HepG2 (cell line): Measurements from ENCODE around the gene TLE2. TPM values are rescaled to one million over a fixed set of nuclear protein-coding genes. Genes with fewer than 3 reads are reported as not detected.
A peak's percentile ranks its signal among the peaks of the same experiment; 100 is the strongest.

Experiments used
- BCLAF1 ChIP-seq: fragments of 450-650 bp; IDR thresholded peaks from 2 replicates; pipeline ENCODE4 v1.6.1; 2017; ENCODE audit warnings: mild to moderate bottlenecking
- CEBPB ChIP-seq: IDR thresholded peaks from 2 replicates; pipeline ENCODE4 v1.6.1; 2011; ENCODE audit warnings: low read depth, low read length, improper control_type of control experiment, borderline replicate concordance
- CREB1 ChIP-seq, 2 experiments: fragments of 450-650 bp in 1 of 2; IDR thresholded peaks; 2 replicates each; pipeline ENCODE4 v1.6.1; 2016 to 2017; ENCODE audit warnings: control low read depth in 1 of 2, mild to moderate bottlenecking in 1 of 2, missing compliant biosample characterization in 1 of 2, missing genetic modification characterization in 1 of 2
- IRX3 ChIP-seq: sonication (generic); formaldehyde crosslinking; IDR thresholded peaks from 2 replicates; pipeline ENCODE4 v1.8.1; 2023; ENCODE audit warnings: mild to moderate bottlenecking, low read depth, missing genetic modification reagents, borderline replicate concordance
- MAFG ChIP-seq: sonication (generic); formaldehyde crosslinking; IDR thresholded peaks from 2 replicates; pipeline ENCODE4 v1.5.1; 2020; ENCODE audit warnings: mild to moderate bottlenecking, missing genetic modification reagents
- NFE2L2 ChIP-seq: fragments of 150-350 bp; IDR thresholded peaks from 2 replicates; pipeline ENCODE4 v1.6.1; 2014; ENCODE audit warnings: low read length
- RNF2 ChIP-seq: fragments of 450-650 bp; conservative IDR thresholded peaks from 2 replicates; pipeline ENCODE4 v1.6.1; 2016; ENCODE audit warnings: low read depth
- SMAD3 ChIP-seq: sonication (generic); formaldehyde crosslinking; IDR thresholded peaks from 2 replicates; pipeline ENCODE4 v1.4.0; 2020; ENCODE audit warnings: missing genetic modification reagents
- TBP ChIP-seq: sonication (generic); formaldehyde crosslinking; IDR thresholded peaks from 2 replicates; pipeline ENCODE4 v1.5.0; 2020; ENCODE audit warnings: missing genetic modification reagents
- ZBTB26 ChIP-seq: IDR thresholded peaks from 2 replicates; pipeline ENCODE4 v1.6.1; 2016; ENCODE audit warnings: missing compliant biosample characterization, missing genetic modification reagents, borderline replicate concordance
- ZBTB37 ChIP-seq: sonication (generic); formaldehyde crosslinking; IDR thresholded peaks from 2 replicates; pipeline ENCODE4 v1.4.0; 2020; ENCODE audit warnings: mild to moderate bottlenecking, missing genetic modification reagents
- ZBTB39 ChIP-seq: sonication (generic); formaldehyde crosslinking; IDR thresholded peaks from 2 replicates; pipeline ENCODE4 v1.5.0; 2020; ENCODE audit warnings: missing genetic modification reagents
- ZKSCAN1 ChIP-seq: fragments of 150-350 bp; IDR thresholded peaks from 2 replicates; pipeline ENCODE4 v1.6.1; 2014; ENCODE audit warnings: low read length
- ZNF160 ChIP-seq: sonication (generic); formaldehyde crosslinking; IDR thresholded peaks from 2 replicates; pipeline ENCODE4 v1.8.0; 2022; ENCODE audit warnings: mild to moderate bottlenecking, inconsistent platforms, missing genetic modification reagents
- ZNF367 ChIP-seq: sonication (generic); formaldehyde crosslinking; IDR thresholded peaks from 2 replicates; pipeline ENCODE4 v1.4.0; 2020; ENCODE audit warnings: missing genetic modification reagents, borderline replicate concordance
- ZNF75D ChIP-seq: sonication (generic); formaldehyde crosslinking; IDR thresholded peaks from 2 replicates; pipeline ENCODE4 v1.8.1; 2023; ENCODE audit warnings: missing genetic modification reagents, mild to moderate bottlenecking, borderline replicate concordance
- ZZZ3 ChIP-seq: sonication (generic); formaldehyde crosslinking; IDR thresholded peaks from 2 replicates; pipeline ENCODE4 v1.4.0; 2020; ENCODE audit warnings: missing genetic modification reagents, mild to moderate bottlenecking, borderline replicate concordance
- polyA plus RNA-seq, 8 experiments: library from polyadenylated mRNA; depleted of rRNA in 3 of 8; stranded (reverse) in 7 of 8; unstranded in 1 of 8; fragments of >200 nt; fragmentation: Illumina TruSeq in 4 of 8; extraction: Trizol in 4 of 8; gene quantifications; 2 replicates each; pipeline versions ENCODE4 v1.2.1 to v1.2.3, GENCODE V29; 2011 to 2016; ENCODE audit warnings: low read depth in 4 of 8, missing spikeins in 1 of 8, mixed read lengths in 1 of 8; ENCODE audit not compliant: insufficient read depth in 1 of 8
- total RNA-seq, 5 experiments: library from RNA; depleted of rRNA; stranded (reverse); fragments of >200 nt; fragmentation: Illumina TruSeq; extraction: Trizol; gene quantifications; 2 replicates each; pipeline ENCODE4 v1.2.3, GENCODE V29; 2016; ENCODE audit warnings: low read depth in 1 of 5
- TF ChIP-seq, protein P1 (sequence below): sonication (generic); formaldehyde crosslinking; IDR thresholded peaks from 2 replicates; pipeline ENCODE4 v1.4.0; 2020; ENCODE audit warnings: missing genetic modification reagents
- TF ChIP-seq, protein P2 (sequence below): sonication (generic); formaldehyde crosslinking; IDR thresholded peaks from 2 replicates; pipeline ENCODE4 v1.9.0; 2021; ENCODE audit warnings: missing genetic modification reagents, borderline replicate concordance

TLE2 gene
- total and polyA plus RNA-seq, 2 of the 13 experiments (the other 11 are each of a cell fraction or from before 2014, with no cell fraction given), result 0.07 to 0.81 TPM

- TF ChIP-seq ZBTB26 (CRISPR knock-in tag) (no peak), ZNF160 (CRISPR knock-in tag) (no peak), NFE2L2 (no peak), ZBTB39 (CRISPR knock-in tag) (no peak), MAFG (CRISPR knock-in tag) (no peak), SMAD3 (CRISPR knock-in tag) (no peak), ZBTB37 (CRISPR knock-in tag) (no peak), IRX3 (CRISPR knock-in tag) (no peak), ZZZ3 (CRISPR knock-in tag) (peak; percentile 31; the same call in 1 of the 2 replicates), CREB1 (IDR thresholded peaks at IDR 0.05) (no peak), CREB1 (CRISPR knock-in tag; IDR thresholded peaks at IDR 0.05) (0 out of 2 replicates have a peak, but pooled peaks have one; percentile 30), BCLAF1 (no peak), TBP (no peak), ZKSCAN1 (no peak), RNF2 (no peak), ZNF75D (CRISPR knock-in tag) (no peak), CEBPB (no peak), ZNF367 (no peak)
- TF ChIP-seq, protein P1, sequence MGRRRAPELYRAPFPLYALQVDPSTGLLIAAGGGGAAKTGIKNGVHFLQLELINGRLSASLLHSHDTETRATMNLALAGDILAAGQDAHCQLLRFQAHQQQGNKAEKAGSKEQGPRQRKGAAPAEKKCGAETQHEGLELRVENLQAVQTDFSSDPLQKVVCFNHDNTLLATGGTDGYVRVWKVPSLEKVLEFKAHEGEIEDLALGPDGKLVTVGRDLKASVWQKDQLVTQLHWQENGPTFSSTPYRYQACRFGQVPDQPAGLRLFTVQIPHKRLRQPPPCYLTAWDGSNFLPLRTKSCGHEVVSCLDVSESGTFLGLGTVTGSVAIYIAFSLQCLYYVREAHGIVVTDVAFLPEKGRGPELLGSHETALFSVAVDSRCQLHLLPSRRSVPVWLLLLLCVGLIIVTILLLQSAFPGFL, result no peak
- TF ChIP-seq, protein P2, sequence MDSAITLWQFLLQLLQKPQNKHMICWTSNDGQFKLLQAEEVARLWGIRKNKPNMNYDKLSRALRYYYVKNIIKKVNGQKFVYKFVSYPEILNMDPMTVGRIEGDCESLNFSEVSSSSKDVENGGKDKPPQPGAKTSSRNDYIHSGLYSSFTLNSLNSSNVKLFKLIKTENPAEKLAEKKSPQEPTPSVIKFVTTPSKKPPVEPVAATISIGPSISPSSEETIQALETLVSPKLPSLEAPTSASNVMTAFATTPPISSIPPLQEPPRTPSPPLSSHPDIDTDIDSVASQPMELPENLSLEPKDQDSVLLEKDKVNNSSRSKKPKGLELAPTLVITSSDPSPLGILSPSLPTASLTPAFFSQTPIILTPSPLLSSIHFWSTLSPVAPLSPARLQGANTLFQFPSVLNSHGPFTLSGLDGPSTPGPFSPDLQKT (CRISPR knock-in tag), result no peak
Observed at GRCh38 chr19:3034656-3035541, 5.8 kb upstream of the TLE2 start (continued).
